ENCODE results near the gene TWNK. TPM values are rescaled to one million over a fixed set of nuclear protein-coding genes. Genes with fewer than 3 reads are reported as not detected.

TWNK gene
- polyA plus RNA-seq, 2 of the 4 experiments (the other 2 are of a cell fraction): 21.1 to 34.7 TPM

DNA sequence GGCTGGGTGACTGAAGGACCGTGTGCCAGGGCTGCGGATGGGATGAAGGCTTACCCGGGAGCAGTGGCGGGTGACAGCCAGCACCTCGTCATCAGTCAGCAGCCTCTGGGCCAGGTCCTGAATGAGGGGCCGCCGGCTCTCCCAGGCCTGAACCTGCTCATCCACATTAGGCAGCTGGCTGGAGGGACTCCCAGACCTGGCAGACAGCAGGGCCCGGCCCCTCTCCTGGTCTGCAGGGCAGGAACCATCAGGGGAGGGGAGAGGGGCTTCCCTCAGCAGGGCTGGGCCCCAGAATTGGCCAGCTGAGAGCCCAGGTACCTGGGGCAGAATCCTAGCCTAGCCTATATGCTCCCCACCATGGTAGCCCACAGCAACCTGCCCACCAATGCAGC is 28.2 kb downstream of the TWNK start:
- POLR2A ChIA-PET: interaction anchor here (0.9 kb wide), 1 partner anchor 9 kb away, joined by 4 read pairs; no protein-coding TSS in a partner anchor
- Histone ChIP-seq H3K4me3 (no peak overlapping the region), H3K9me3 (no peaks in the 10 kb centered on the region), H3K27ac (no peak overlapping the region), H3K4me2 (no peak overlapping the region), H3K4me1 (peaks cover 32% of the 10 kb centered on the region)
- TF ChIP-seq KDM1A (IDR thresholded peaks at IDR 0.05; ENCODE audit: low read depth) (no peak), ELK1 (IDR thresholded peaks at IDR 0.05; ENCODE audit: low read depth, low read length) (no peak), CHD4 (IDR thresholded peaks at IDR 0.05; ENCODE audit: borderline replicate concordance) (no peak), NPAS2 (CRISPR knock-in tag; IDR thresholded peaks at IDR 0.05; ENCODE audit: borderline replicate concordance) (no peak), PBX3 (IDR thresholded peaks at IDR 0.05) (no peak), ATOH8 (CRISPR knock-in tag; IDR thresholded peaks at IDR 0.05; ENCODE audit: low read depth) (no peak), ZFP36 (IDR thresholded peaks at IDR 0.05; ENCODE audit: borderline replicate concordance, partially characterized antibody) (no peak), EHF (CRISPR knock-in tag; IDR thresholded peaks at IDR 0.05) (no peak), HOXB13 (CRISPR knock-in tag; IDR thresholded peaks at IDR 0.05; ENCODE audit: low read depth) (no peak), HOXB5 (CRISPR knock-in tag; IDR thresholded peaks at IDR 0.05) (no peak), RCOR1 (IDR thresholded peaks at IDR 0.05; ENCODE audit: low read depth, low read length) (no peak), POLR2AphosphoS2 (conservative IDR thresholded peaks at IDR 0.05; ENCODE audit: low read length) (no peak), MYC (IDR thresholded peaks at IDR 0.05; ENCODE audit: borderline replicate concordance, low read length) (no peak), SMC3 (IDR thresholded peaks at IDR 0.05) (no peak), CBX8 (IDR thresholded peaks at IDR 0.05) (no peak), CEBPB (IDR thresholded peaks at IDR 0.05) (no peak)
- TF ChIP-seq, protein P1, sequence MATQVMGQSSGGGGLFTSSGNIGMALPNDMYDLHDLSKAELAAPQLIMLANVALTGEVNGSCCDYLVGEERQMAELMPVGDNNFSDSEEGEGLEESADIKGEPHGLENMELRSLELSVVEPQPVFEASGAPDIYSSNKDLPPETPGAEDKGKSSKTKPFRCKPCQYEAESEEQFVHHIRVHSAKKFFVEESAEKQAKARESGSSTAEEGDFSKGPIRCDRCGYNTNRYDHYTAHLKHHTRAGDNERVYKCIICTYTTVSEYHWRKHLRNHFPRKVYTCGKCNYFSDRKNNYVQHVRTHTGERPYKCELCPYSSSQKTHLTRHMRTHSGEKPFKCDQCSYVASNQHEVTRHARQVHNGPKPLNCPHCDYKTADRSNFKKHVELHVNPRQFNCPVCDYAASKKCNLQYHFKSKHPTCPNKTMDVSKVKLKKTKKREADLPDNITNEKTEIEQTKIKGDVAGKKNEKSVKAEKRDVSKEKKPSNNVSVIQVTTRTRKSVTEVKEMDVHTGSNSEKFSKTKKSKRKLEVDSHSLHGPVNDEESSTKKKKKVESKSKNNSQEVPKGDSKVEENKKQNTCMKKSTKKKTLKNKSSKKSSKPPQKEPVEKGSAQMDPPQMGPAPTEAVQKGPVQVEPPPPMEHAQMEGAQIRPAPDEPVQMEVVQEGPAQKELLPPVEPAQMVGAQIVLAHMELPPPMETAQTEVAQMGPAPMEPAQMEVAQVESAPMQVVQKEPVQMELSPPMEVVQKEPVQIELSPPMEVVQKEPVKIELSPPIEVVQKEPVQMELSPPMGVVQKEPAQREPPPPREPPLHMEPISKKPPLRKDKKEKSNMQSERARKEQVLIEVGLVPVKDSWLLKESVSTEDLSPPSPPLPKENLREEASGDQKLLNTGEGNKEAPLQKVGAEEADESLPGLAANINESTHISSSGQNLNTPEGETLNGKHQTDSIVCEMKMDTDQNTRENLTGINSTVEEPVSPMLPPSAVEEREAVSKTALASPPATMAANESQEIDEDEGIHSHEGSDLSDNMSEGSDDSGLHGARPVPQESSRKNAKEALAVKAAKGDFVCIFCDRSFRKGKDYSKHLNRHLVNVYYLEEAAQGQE (IDR thresholded peaks at IDR 0.05): no peak
- TF ChIP-seq, protein P2, sequence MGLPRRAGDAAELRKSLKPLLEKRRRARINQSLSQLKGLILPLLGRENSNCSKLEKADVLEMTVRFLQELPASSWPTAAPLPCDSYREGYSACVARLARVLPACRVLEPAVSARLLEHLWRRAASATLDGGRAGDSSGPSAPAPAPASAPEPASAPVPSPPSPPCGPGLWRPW (IDR thresholded peaks at IDR 0.05): no peak
- 96% methylated on average over 5 of the region's 8 CpGs for WGBS (ENCODE audit: missing lambda C conversion rate)
- FAIRE-seq: no peak
- no peak for ATAC-seq
- CTCF ChIA-PET: interaction anchor here (2.0 to 59.3 kb wide), 7 partner anchors 18 to 271 kb away, joined by 5 to 2364 read pairs (median 22); partner anchors contain the start of genes KAZALD1, LZTS2, MRPL43 and PDZD7
- no peak for DNase-seq (ENCODE audit: low read depth in 1 of 2, low spot score in 1 of 2)

GRCh38 chr10:101016814-101017213 is 29.5 kb downstream of the TWNK start:
- no peak for DNase-seq (ENCODE audit: low read depth in 1 of 2, low spot score in 1 of 2)
- CTCF ChIA-PET: interaction anchor here (1.3 to 59.3 kb wide), 4 partner anchors 16 to 125 kb away, joined by 4 to 2364 read pairs (median 490); partner anchors contain the start of genes KAZALD1, LZTS2, MRPL43 and PDZD7
- TF ChIP-seq MAZ (IDR thresholded peaks at IDR 0.05; ENCODE audit: borderline replicate concordance, low read depth, low read length): no peak
- no peak for TF ChIP-seq CHD4 (IDR thresholded peaks at IDR 0.05; ENCODE audit: borderline replicate concordance)
- TF ChIP-seq, protein P2 (IDR thresholded peaks at IDR 0.05): no peak
- no peak for TF ChIP-seq MAFK (IDR thresholded peaks at IDR 0.05; ENCODE audit: partially characterized antibody)
- TF ChIP-seq ELK1 (IDR thresholded peaks at IDR 0.05; ENCODE audit: low read depth, low read length): no peak
- no peak for TF ChIP-seq POLR2AphosphoS2 (conservative IDR thresholded peaks at IDR 0.05; ENCODE audit: low read length)
- no peak for TF ChIP-seq CEBPB (IDR thresholded peaks at IDR 0.05)
- TF ChIP-seq RNF2 (IDR thresholded peaks at IDR 0.05; ENCODE audit: borderline replicate concordance, low read depth): no peak
- TF ChIP-seq EHF (CRISPR knock-in tag; IDR thresholded peaks at IDR 0.05): no peak
- no peak for TF ChIP-seq KDM5A (IDR thresholded peaks at IDR 0.05)
- no peak for TF ChIP-seq NPAS2 (CRISPR knock-in tag; IDR thresholded peaks at IDR 0.05; ENCODE audit: borderline replicate concordance)
- TF ChIP-seq TFCP2L1 (CRISPR knock-in tag; IDR thresholded peaks at IDR 0.05): no peak
- Histone ChIP-seq H3K27ac (no peak overlapping the region), H3K4me1 (peaks cover 32% of the 10 kb centered on the region), H3K4me3 (no peak overlapping the region), H3K9me3 (no peaks in the 10 kb centered on the region), H3K4me2 (no peak overlapping the region)
- ATAC-seq: no peak
- WGBS (ENCODE audit: missing lambda C conversion rate): 55% methylated on average over 5 of the region's 5 CpGs
- FAIRE-seq: no peak
- POLR2A ChIA-PET: interaction anchor here (0.9 to 1.5 kb wide), 2 partner anchors 19 to 22 kb away, joined by 3 to 5 read pairs; no protein-coding TSS in a partner anchor

Data from A549 (cell line).